ENCODE measurements around the gene SIRT6. TPM values are rescaled to one million over a fixed set of nuclear protein-coding genes. Genes with fewer than 3 reads are reported as not detected.
"Not testable (repeated sequence)": the region's sequence is repeated elsewhere in the genome, so short reads cannot be mapped to it uniquely, and the experiment has no call there.

SIRT6 gene
- polyA plus RNA-seq (2011; rRNA removed) (12.6 and 16.0 TPM in 2 replicates), polyA minus RNA-seq (2011; rRNA and poly(A)+ RNA removed) (7.6 and 10.8 TPM in 2 replicates)

- Histone ChIP-seq H3K4me3 (ENCODE audit: low read depth, low read length) (peak within 1 kb of the TSS; percentile 95), H3K9me3 (ENCODE audit: control insufficient read depth, insufficient read depth, low read length) (peaks cover 4% of the 10 kb centered on the region; the same call in 1 of the 2 replicates), H3K27ac (ENCODE audit: low read depth, low read length) (peak within 1 kb of the TSS; percentile 39), H3K27me3 (ENCODE audit: control insufficient read depth, insufficient read depth, low read length) (no peaks in the 10 kb centered on the region)
- POLR2A ChIA-PET = no interaction called here
- no peak for TF ChIP-seq CTCF (IDR thresholded peaks at IDR 0.05; ENCODE audit: low read depth, low read length)
- DNase-seq (ENCODE audit: low read depth, low spot score) = peak; percentile 87
- CTCF ChIA-PET = no interaction called here
Observed at GRCh38 chr19:4182084-4182810, at the start of gene SIRT6, which contains the start of gene ANKRD24. Gene SIRT6, minus strand, starts transcription at chr19:4182563. Its CDS starts 24 bp downstream, at chr19:4182539. Gene ANKRD24, plus strand, starts transcription at chr19:4182689. Its CDS starts 3,737 bp downstream, at chr19:4186426.

GRCh38 chr19:4232139-4232538 lies 49.8 kb upstream of the SIRT6 start:
- H3K27me3 ChIP-seq (ENCODE audit: control insufficient read depth, insufficient read depth, low read length); H3K4me3 ChIP-seq (ENCODE audit: low read depth, low read length); H3K9me3 ChIP-seq (ENCODE audit: control insufficient read depth, insufficient read depth, low read length); H3K27ac ChIP-seq (ENCODE audit: low read depth, low read length); DNase-seq (ENCODE audit: low read depth, low spot score): not testable (repeated sequence)
- CTCF ChIA-PET = interaction anchor here (0.6 to 1.4 kb wide), 4 partner anchors 23 to 309 kb away, joined by 3 to 4 read pairs (median 4); no protein-coding TSS in a partner anchor
- POLR2A ChIA-PET = interaction anchor here (0.6 kb wide), 2 partner anchors 156 to 1527 kb away, joined by 3 to 4 read pairs; no protein-coding TSS in a partner anchor

- CTCF ChIA-PET = interaction anchor here (0.6 kb wide), 1 partner anchor 309 kb away, joined by 3 read pairs; no protein-coding TSS in a partner anchor
- POLR2A ChIA-PET; H3K27ac ChIP-seq (ENCODE audit: low read depth, low read length): not testable (repeated sequence)
Observed at GRCh38 chr19:4231521-4231920, 49.2 kb upstream of the SIRT6 start.

GRCh38 chr19:4230237-4230636 lies 47.9 kb upstream of the SIRT6 start:
- DNase-seq (ENCODE audit: low read depth, low spot score); CTCF ChIA-PET: not testable (repeated sequence)

More at GRCh38 chr19:4231521-4231920, 49.2 kb upstream of the SIRT6 start:
- H3K27me3 ChIP-seq (ENCODE audit: control insufficient read depth, insufficient read depth, low read length); H3K9me3 ChIP-seq (ENCODE audit: control insufficient read depth, insufficient read depth, low read length); H3K4me3 ChIP-seq (ENCODE audit: low read depth, low read length); DNase-seq (ENCODE audit: low read depth, low spot score): not testable (repeated sequence)

GRCh38 chr19:4229179-4229931 lies 47.0 kb upstream of the SIRT6 start, which contains the start of gene EBI3:
Gene EBI3, plus strand, starts transcription at chr19:4229523. Its CDS starts 28 bp downstream, at chr19:4229551.
- ChIA-PET CTCF (no interaction called here), POLR2A (interaction anchor here (1.0 kb wide), 1 partner anchor 99 kb away, joined by 3 read pairs; no protein-coding TSS in a partner anchor)
- peaks cover 9% of the 10 kb centered on the region for H3K27me3 ChIP-seq (ENCODE audit: control insufficient read depth, insufficient read depth, low read length)
- H3K27ac ChIP-seq (ENCODE audit: low read depth, low read length) = peak within 1 kb of the TSS; percentile 39
- H3K4me3 ChIP-seq (ENCODE audit: low read depth, low read length) = no peak within 1 kb of the TSS
- no peak for TF ChIP-seq CTCF (IDR thresholded peaks at IDR 0.05; ENCODE audit: low read depth, low read length)
- no peaks in the 10 kb centered on the region; the same call in 1 of the 2 replicates for H3K9me3 ChIP-seq (ENCODE audit: control insufficient read depth, insufficient read depth, low read length)
- no peak for DNase-seq (ENCODE audit: low read depth, low spot score)

More at GRCh38 chr19:4230237-4230636, 47.9 kb upstream of the SIRT6 start:
- POLR2A ChIA-PET; H3K27me3 ChIP-seq (ENCODE audit: control insufficient read depth, insufficient read depth, low read length); H3K27ac ChIP-seq (ENCODE audit: low read depth, low read length); H3K9me3 ChIP-seq (ENCODE audit: control insufficient read depth, insufficient read depth, low read length); H3K4me3 ChIP-seq (ENCODE audit: low read depth, low read length): not testable (repeated sequence)

GRCh38 chr19:4228765-4229178 lies 46.4 kb upstream of the SIRT6 start:
- no peak overlapping the region for H3K27ac ChIP-seq (ENCODE audit: low read depth, low read length)
- POLR2A ChIA-PET = interaction anchor here (1.0 kb wide), 1 partner anchor 98 kb away, joined by 3 read pairs; no protein-coding TSS in a partner anchor
- TF ChIP-seq CTCF (IDR thresholded peaks at IDR 0.05; ENCODE audit: low read depth, low read length) = no peak
- H3K4me3 ChIP-seq (ENCODE audit: low read depth, low read length) = no peak overlapping the region
- no peaks in the 10 kb centered on the region; the same call in 1 of the 2 replicates for H3K9me3 ChIP-seq (ENCODE audit: control insufficient read depth, insufficient read depth, low read length)
- DNase-seq (ENCODE audit: low read depth, low spot score) = no peak
- H3K27me3 ChIP-seq (ENCODE audit: control insufficient read depth, insufficient read depth, low read length) = peaks cover 9% of the 10 kb centered on the region
- CTCF ChIA-PET = no interaction called here

Measured in AG04450 (cell line).